Brain microvascular endothelial cell (primary cell): ENCODE data around the gene COL25A1.

Experiments used
- DNase-seq: peaks from one replicate; pipeline ENCODE4 v3.0.0-alpha.2; 2020
- H3K27ac ChIP-seq: fragments of 250-450 bp; sonication (Bioruptor Pico); 2 replicates; pipeline ENCODE4 v1.5.1; 2020; ENCODE audit warnings: mild to moderate bottlenecking, moderate library complexity
- H3K27me3 ChIP-seq: fragments of 250-450 bp; sonication (Bioruptor Pico); replicated peaks from 2 replicates; pipeline ENCODE4 v1.5.1; 2020; ENCODE audit warnings: mild to moderate bottlenecking
- H3K36me3 ChIP-seq: fragments of 250-450 bp; sonication (Bioruptor Pico); replicated peaks from 2 replicates; pipeline ENCODE4 v1.5.1; 2020; ENCODE audit warnings: mild to moderate bottlenecking
- H3K4me3 ChIP-seq: 2 replicates; pipeline ENCODE4 v1.5.1; 2011; ENCODE audit warnings: low read depth, mild to moderate bottlenecking, control low read depth, low read length, moderate library complexity
- in situ Hi-C: cut with HindIII; loops from 2 replicates; pipeline ENCODE4 v1.10.0; 2017; ENCODE audit warnings: low sequenced_read_pairs, low pct_ligation_motif_present
- TF ChIP-seq, protein P1 (sequence below): IDR thresholded peaks from 2 replicates; pipeline ENCODE4 v1.5.1; 2011; ENCODE audit warnings: low read depth, mild to moderate bottlenecking, moderate library complexity, low read length, control low read depth, inconsistent platforms; ENCODE audit errors: missing control alignments

The COL25A1 gene

DNA sequence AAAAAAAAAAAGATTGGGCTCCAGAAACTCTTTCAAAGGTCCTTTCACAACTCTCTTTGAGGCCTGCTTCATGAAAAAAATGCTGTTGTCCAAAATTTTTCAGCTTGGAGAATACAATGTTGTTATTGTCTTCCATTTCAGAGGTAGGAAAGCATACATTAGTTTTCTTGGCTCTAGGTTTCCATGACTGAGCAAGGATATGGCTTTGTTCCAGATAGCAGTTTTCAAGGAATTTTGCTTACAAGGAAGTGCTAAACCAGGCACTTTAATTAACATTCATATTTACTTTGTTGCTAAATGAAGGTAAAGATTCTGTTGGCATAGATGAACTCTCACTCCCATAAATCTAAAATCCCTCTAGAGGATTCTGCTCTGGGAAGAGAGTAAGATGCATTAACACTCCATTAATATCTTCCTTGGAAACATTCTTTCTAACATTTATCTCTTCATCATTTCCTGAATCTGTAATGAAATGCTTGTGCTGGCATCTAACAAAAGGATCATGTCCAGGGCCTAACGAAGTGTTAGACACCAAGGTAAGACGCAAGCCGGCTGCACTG is 118.4 kb downstream of the COL25A1 start:
- in situ Hi-C loops = no loop called here
- Histone ChIP-seq H3K4me3 (no peak overlapping the region), H3K27ac (no peak overlapping the region), H3K27me3 (no peaks in the 10 kb centered on the region), H3K36me3 (no peaks in the 10 kb centered on the region)
- TF ChIP-seq, protein P1, sequence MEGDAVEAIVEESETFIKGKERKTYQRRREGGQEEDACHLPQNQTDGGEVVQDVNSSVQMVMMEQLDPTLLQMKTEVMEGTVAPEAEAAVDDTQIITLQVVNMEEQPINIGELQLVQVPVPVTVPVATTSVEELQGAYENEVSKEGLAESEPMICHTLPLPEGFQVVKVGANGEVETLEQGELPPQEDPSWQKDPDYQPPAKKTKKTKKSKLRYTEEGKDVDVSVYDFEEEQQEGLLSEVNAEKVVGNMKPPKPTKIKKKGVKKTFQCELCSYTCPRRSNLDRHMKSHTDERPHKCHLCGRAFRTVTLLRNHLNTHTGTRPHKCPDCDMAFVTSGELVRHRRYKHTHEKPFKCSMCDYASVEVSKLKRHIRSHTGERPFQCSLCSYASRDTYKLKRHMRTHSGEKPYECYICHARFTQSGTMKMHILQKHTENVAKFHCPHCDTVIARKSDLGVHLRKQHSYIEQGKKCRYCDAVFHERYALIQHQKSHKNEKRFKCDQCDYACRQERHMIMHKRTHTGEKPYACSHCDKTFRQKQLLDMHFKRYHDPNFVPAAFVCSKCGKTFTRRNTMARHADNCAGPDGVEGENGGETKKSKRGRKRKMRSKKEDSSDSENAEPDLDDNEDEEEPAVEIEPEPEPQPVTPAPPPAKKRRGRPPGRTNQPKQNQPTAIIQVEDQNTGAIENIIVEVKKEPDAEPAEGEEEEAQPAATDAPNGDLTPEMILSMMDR = no peak
- DNase-seq = no peak

- DNase-seq = no peak
- Histone ChIP-seq H3K27me3 (no peaks in the 10 kb centered on the region), H3K36me3 (no peaks in the 10 kb centered on the region), H3K27ac (no peak overlapping the region), H3K4me3 (no peak overlapping the region)
- TF ChIP-seq, protein P1 = no peak
- in situ Hi-C loops = no loop called here
Observed at GRCh38 chr4:109182696-109183095, 119.8 kb downstream of the COL25A1 start.

DNA sequence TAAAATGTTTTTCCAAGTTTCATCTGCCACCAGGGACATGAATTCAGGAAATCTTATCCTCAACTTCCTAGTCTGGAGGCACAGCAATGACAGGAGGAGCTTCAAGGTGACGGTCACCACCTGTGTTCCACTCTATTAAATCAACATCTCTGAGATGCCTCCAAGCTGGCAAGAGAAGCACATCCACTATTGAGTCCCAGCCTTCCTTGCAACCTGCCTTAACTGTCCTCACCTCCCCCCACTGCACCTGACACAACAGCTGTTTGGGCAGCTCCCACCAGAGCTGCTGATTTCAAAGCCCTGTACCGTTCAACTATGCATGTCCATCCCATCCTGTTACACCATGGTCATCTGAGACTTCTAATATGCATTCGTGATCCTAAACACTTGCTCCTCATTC is 123.4 kb downstream of the COL25A1 start:
- TF ChIP-seq, protein P1 = no peak
- Histone ChIP-seq H3K27ac (no peak overlapping the region), H3K36me3 (no peaks in the 10 kb centered on the region), H3K4me3 (no peak overlapping the region), H3K27me3 (no peaks in the 10 kb centered on the region)
- in situ Hi-C loops = no loop called here
- DNase-seq = no peak

DNA sequence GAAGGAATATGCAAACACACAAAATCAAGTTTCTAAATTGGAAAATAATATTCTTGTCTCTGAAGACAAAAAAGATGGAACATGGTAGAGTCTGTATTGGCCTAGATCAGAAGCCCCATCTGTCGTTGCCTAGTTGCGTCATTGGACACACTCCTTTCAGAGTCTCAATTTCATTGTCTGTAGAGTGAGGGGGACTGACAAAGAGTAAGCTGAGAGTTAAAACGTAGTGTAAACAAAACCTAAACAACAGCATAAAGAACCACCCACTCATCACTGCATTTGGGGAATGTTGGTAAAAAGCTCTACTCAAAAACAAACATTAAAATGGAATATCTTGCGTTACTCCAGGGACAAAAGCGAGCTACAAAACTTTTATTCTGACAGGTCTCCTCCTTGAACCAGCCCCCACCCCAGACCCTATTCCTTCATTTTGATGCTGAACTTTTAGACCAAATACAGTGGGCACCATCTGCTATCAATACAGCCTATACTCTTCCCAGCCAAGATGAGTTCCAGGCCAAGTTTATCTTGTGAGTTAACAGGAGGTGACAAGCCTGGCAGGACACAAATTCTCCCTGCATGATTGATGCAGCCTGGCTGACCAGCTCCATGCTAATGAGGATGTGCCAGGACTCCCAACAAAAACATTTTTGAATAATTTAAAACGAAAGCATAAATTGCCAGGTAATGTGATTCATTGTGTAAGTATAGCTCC is 125.2 kb downstream of the COL25A1 start:
- no peak overlapping the region for H3K27ac ChIP-seq

GRCh38 chr4:109174224-109174953 is 128.1 kb downstream of the COL25A1 start:
- H3K4me3 ChIP-seq = no peak overlapping the region
- in situ Hi-C loops = no loop called here
- H3K36me3 ChIP-seq = no peaks in the 10 kb centered on the region
- H3K27ac ChIP-seq = no peak overlapping the region
- H3K27me3 ChIP-seq = no peaks in the 10 kb centered on the region
- TF ChIP-seq, protein P1 = no peak
- no peak for DNase-seq

More for the DNA sequence above, 125.2 kb downstream of the COL25A1 start:
- no peak for DNase-seq
- H3K4me3 ChIP-seq = no peak overlapping the region
- TF ChIP-seq, protein P1 = no peak
- no peaks in the 10 kb centered on the region for H3K36me3 ChIP-seq
- in situ Hi-C loops = no loop called here
- H3K27me3 ChIP-seq = no peaks in the 10 kb centered on the region
